Fibroblast of upper back skin (primary cell): ENCODE results near the gene ARMCX1.
"Not testable (repeated sequence)": the region's sequence is repeated elsewhere in the genome, so short reads cannot be mapped to it uniquely, and the experiment has no call there.

Source experiments
- DNase-seq: peaks from one replicate; pipeline ENCODE4 v3.0.0-alpha.2; 2013

Gene ARMCX1

DNA sequence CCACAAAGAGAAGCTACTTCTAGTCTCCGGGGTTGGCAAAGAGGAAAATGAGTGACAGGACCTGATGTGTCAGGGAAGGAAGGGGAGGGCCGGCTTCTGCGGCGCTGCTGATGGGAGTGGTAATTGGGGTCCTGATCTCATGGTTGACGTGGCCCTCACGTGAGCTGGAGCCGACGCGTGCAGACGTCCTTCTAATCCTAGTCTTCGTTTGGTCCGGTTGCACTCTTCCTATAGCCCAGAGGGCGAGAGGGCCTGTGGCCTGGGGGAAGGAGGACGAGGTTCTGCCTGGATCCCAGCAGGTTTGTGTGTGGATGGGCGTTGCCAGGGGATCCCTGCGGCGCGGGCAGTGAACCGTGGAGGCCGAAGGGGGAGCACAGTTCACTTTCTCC, at the start of gene ARMCX1:
ARMCX1 (plus strand) TSS at position 186 of the 389 bp plus-strand sequence. CDS start 2,384 bp downstream, outside the sequence.
- DNase-seq, result peak; percentile 74

DNA sequence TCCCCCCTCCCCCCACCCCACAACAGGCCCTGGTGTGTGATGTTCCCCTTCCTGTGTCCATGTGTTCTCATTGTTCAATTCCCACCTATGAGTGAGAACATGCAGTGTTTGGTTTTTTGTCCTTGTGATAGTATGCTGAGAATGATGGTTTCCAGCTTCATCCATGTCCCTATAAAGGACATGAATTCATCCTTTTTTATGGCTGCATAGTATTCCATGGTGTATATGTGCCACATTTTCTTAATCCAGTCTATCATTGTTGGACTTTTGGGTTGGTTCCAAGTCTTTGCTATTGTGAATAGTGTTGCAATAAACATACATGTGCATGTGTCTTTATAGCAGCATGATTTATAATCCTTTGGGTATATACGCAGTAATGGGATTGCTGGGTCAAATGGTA, 47.4 kb upstream of the ARMCX1 start:
- not testable (repeated sequence) for DNase-seq

DNA sequence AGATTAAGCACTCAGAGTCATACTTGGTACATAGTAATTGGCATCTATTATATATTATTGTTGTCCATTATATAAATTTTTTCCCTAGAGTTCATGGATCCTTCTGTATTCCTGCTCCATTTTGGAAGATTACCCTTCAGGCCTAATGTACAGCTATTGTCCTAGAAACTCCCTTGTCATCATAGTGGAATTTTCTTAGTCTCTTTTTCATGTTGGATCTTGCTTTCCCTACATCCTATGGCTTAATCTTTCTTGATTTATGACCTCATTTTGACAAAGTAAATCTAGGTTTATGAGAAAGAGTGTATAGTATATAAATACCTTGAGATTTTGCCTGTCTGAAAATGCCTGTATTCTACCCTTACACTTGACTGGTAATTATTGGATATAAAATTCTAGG, 43.0 kb upstream of the ARMCX1 start:
- DNase-seq, result no peak

DNA sequence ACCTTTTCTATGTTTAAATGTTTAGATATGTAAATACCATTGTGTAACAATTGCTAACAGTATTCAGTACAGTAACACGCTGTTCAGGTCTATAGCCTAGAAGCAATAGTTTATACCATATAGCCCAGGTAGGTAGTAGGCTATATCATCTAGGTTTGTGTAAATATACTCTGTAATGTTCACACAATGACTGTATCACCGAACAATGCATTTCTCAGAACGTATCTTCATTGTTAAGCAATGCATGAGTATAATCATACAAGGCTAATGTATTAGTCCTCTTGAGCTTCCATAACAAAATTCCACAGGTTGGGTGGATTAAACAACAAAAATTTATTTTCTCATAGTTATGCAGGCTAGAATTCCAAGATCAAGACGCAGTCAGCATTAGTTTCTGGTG, 42.4 kb upstream of the ARMCX1 start:
- DNase-seq, result no peak

DNA sequence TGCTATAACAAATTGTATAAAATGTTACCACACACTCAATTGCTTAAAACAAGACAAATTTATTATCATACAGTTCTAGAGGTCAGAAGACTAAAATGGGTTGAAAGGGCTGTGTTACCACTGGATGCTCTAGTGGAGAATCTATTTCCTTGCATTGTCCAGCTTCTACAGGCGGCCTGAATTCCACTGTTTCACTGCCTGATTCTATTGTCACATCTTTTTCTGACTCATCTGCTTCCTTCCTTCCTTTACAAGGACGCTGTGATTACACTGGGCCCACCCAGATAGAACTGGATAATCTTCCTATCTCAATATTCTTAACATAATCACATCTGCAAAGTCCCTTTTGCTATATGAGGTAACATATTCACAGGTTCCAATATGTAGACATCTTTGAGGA, 19.4 kb upstream of the ARMCX1 start:
- no peak for DNase-seq

DNA sequence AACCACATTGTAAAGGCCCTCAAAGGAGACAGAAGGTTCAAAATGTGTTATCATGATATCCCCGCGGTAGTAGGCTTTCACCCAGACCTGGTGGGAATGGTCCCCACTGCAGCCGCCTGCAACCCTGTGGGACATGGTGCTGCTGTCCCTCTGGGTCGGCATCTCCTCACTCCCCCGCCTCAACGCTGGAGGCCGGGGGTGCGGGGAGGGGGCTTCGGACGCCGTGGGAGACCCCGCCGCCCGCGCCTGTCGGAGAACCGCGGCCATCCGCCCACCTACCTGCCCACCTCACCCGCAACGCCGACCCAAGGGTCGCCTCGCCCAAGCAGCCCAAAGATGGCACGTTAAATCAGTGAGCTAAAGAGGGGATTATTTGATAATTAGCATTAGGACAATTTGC, 11.2 kb upstream of the ARMCX1 start:
- DNase-seq, result no peak

DNA sequence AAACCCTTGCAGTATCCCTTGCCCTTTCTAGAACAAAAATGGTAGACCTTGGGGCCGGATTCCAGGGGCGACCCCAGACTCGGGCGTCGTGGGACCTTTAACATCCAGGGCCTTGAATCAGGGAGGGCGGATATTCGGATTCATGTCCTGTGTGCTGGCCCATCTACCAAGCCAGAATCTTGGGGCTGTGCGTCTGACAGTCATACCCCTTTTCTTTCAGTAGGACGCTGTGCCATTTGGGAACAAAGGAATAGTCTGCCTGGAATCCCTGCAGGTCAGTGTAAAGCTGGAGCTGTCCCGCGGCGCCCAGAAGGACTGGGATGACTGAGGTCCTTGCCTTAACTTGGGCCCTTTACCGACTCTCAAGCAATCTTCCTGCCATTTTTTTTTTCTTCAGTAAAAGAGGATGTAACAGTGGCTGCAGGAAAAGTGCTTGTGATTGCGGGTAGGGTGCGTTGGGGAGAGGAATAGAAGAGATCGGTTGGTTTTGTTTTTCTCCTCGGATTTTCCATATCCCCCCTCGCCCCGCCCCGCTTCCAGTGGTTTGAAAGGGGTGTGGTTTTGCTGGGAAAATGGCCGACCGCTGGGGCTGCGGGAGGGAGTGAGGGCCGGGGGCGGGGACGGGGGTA, 518 bp downstream of the ARMCX1 start:
- DNase-seq, result peak; percentile 38

DNA sequence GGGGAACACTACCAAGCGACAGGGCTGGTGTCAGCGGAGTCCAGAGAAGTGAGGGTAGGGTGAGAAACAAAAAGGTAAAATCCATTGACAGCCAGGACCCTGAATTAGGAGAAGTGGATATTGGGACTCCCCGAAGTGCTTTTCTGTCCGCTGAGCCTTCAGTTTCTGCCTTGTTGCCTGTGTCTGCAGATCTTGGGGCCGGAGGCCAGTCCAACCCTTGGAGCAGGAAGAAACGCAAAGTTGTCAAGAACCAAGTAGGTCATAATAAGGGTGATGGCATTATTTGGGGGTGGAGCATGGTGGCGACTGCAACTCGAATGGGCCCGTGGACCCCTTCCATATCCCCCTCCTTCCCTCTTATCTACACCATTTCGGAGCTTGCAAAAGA, 1.0 kb downstream of the ARMCX1 start:
- no peak for DNase-seq

DNA sequence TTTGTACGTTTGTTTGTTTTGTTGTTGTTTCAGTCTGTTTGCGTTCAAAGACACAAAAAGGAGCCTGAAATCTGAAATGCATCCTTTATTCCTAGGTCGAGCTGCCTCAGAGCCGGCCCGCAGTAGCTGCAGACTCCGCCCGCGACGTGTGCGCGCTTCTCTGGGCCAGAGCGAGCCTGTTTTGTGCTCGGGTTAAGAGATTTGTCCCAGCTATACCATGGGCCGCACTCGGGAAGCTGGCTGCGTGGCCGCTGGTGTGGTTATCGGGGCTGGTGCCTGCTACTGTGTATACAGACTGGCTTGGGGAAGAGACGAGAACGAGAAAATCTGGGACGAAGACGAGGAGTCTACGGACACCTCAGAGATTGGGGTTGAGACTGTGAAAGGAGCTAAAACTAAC, 2.4 kb downstream of the ARMCX1 start:
- no peak for DNase-seq

DNA sequence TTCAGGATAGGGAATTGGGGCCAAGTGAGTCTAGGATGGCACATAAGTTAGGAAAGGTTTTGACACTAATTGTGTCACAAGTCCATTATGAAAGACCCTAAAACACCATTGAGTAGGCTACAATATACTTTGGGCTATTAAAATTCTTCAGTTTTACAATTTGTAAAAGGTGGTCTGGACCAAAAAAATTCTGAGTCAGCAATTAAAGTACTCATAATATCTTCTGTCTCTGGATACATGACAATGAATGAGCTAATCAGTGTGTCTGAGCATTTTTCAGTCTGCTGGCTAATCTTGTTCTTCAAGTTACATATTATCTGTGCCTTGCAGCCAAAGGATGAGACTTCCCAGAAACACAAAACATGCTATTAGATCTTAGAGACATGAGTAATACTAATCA, 14.3 kb downstream of the ARMCX1 start:
- DNase-seq, result no peak

DNA sequence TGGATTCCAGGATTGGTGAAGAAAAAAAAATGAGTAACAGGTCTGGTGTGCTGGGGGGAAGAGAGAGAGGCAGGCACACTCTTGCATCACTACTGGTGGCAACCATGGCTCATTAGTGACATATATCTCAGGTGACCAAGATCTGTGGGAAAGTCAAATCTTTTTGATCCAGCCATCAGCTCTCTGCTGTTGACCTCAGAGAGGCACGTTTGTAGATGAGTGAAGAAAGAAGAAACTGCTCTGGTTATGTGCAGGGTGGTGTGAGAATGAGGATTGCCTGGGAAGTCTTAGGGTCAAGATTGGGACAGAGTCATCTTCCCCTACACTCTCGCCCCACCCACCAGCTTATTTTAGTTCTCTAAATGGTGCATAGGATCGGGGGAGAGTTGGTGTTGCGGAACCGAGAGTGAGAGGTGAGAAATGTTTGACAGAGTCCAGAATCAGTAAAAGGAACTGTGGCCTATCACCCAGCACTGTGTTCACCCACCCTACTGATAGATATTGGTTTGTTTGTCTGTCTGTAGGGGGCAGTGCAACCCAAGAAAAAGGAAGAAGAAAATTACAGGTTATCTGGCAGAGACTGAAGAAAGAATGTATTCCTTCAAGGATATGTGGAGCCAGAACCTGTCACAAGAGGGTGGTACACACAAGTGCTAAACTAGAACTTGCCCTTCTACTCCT, 45.5 kb downstream of the ARMCX1 start:
- peak; percentile 79 for DNase-seq

DNA sequence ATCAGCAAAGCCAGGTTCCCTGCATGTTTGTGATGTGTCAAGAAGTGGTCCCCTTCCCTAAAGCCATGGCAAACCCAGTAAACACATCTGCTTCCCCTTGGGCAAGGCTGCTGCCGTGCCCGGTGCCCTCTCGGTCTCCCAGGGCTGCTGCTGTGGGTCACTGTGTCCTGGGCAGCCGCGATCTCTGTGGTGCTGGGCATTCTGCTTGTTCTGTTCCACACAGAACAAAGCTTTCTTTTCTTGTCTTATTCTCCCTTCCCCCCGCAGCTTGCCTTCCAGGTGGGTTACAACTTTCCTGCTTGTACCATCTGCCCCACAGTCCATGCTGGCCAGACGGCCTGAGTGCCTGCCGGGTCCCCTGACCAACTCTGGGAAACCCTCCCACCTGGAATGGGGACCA, 49.2 kb downstream of the ARMCX1 start:
- DNase-seq, result not testable (repeated sequence)

DNA sequence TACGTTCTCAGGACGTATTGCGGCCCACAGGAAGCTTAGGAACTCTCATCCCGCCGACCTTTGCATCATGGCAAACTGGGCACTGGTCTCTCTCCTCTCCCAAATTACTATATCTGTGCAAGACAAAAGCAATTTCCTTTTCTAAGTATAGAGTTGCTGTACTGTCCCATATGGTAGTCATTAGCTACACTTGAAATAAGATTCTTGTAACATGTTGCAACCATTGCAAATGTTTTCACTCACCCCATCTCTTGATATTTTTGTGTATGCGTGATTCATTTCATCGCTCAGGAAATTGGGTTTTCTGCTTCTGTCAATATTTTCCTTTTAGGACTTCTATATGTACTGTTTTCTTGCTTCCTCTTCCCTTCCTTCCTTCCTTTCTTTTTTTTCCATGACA, 51.7 kb downstream of the ARMCX1 start:
- DNase-seq, result peak; percentile 79
